GM12878 (cell line): ENCODE results near the gene NDOR1. TPM values are rescaled to one million over a fixed set of nuclear protein-coding genes. Genes with fewer than 3 reads are reported as not detected.

ENCODE experiments used
- BCL3 ChIP-seq: IDR thresholded peaks from 2 replicates; pipeline ENCODE4 v1.6.1; 2011; ENCODE audit warnings: borderline replicate concordance, low read depth, mild to moderate bottlenecking, moderate library complexity, low read length; ENCODE audit not compliant: insufficient read depth, poor library complexity, severe bottlenecking
- CEBPZ ChIP-seq: fragments of 150-350 bp; IDR thresholded peaks from 2 replicates; pipeline ENCODE4 v1.6.1; 2016; ENCODE audit warnings: low read depth, low read length
- CHD2 ChIP-seq: IDR thresholded peaks from 2 replicates; pipeline ENCODE4 v1.6.1; 2011; ENCODE audit warnings: low read depth, low read length, improper control_type of control experiment, borderline replicate concordance
- CUX1 ChIP-seq: IDR thresholded peaks from 2 replicates; pipeline ENCODE4 v1.6.1; 2012; ENCODE audit warnings: improper control_type of control experiment, low read depth, low read length; ENCODE audit not compliant: insufficient replicate concordance
- EED ChIP-seq: sonication (generic); IDR thresholded peaks from 2 replicates; pipeline ENCODE4 v1.6.1; 2016; ENCODE audit warnings: antibody characterized with exemption, low read depth
- NFYB ChIP-seq: IDR thresholded peaks from 2 replicates; pipeline ENCODE4 v1.6.1; 2011; ENCODE audit warnings: low read depth, mild to moderate bottlenecking, low read length, improper control_type of control experiment, moderate library complexity; ENCODE audit not compliant: insufficient read depth
- RAD21 ChIP-seq: IDR thresholded peaks from 2 replicates; pipeline ENCODE4 v1.6.1; 2011; ENCODE audit warnings: mild to moderate bottlenecking, low read depth, low read length, moderate library complexity; ENCODE audit not compliant: insufficient read depth
- RFX5 ChIP-seq: IDR thresholded peaks from 2 replicates; pipeline ENCODE4 v1.6.1; 2011; ENCODE audit warnings: low read depth, low read length, improper control_type of control experiment
- SIX5 ChIP-seq: IDR thresholded peaks from 2 replicates; pipeline ENCODE4 v1.6.1; 2011; ENCODE audit warnings: mild to moderate bottlenecking, low read depth, low read length, moderate library complexity; ENCODE audit not compliant: severe bottlenecking
- SP1 ChIP-seq: IDR thresholded peaks from one replicate; pipeline ENCODE4 v1.6.1; 2011; ENCODE audit warnings: low read depth, low read length
- SPI1 ChIP-seq: IDR thresholded peaks from 2 replicates; pipeline ENCODE4 v1.6.1; 2011; ENCODE audit warnings: low read depth, mild to moderate bottlenecking, low read length, moderate library complexity, borderline replicate concordance; ENCODE audit not compliant: insufficient read depth
- USF2 ChIP-seq: IDR thresholded peaks from 2 replicates; pipeline ENCODE4 v1.6.1; 2011; ENCODE audit warnings: low read depth, low read length, improper control_type of control experiment, borderline replicate concordance
- ZNF24 ChIP-seq: fragments of 450-650 bp; IDR thresholded peaks from 2 replicates; pipeline ENCODE4 v1.6.1; 2017; ENCODE audit warnings: antibody characterized with exemption, mild to moderate bottlenecking
- polyA plus RNA-seq, 11 experiments: library from polyadenylated mRNA; depleted of rRNA in 4 of 11; unstranded in 6 of 11; stranded (reverse) in 5 of 11; fragments of >200 nt; fragmentation: Nextera tagmentation in 4 of 11; fragmentation: Illumina TruSeq in 1 of 11; extraction: Ambion mirVana in 4 of 11; extraction: Trizol in 1 of 11; gene quantifications; 1 replicate in 1 of 11; 2 replicates in 10 of 11; pipeline versions ENCODE4 v1.2.1 to v1.2.3, GENCODE V29; 2011 to 2016; ENCODE audit warnings: inconsistent platforms in 2 of 11, missing spikeins in 2 of 11, low read depth in 1 of 11
- total RNA-seq, 4 experiments: library from RNA; depleted of rRNA in 3 of 4; stranded (reverse); fragments of >200 nt in 3 of 4; fragmentation: Illumina TruSeq in 1 of 4; extraction: Trizol in 1 of 4; gene quantifications; 2 replicates each; pipeline versions ENCODE4 v1.2.1 to v1.2.3, GENCODE V29; 2013 to 2021

Gene NDOR1
- total and polyA plus RNA-seq, 10 of the 15 experiments (the other 5 are each of a cell fraction or from before 2014, with no cell fraction given) = 0.04 to 32.9 (median 11.1) TPM

- TF ChIP-seq CUX1 (no peak), RAD21 (no peak), ZNF24 (no peak), SIX5 (no peak), USF2 (peak; percentile 38; the same call in 1 of the 2 replicates), CHD2 (peak; percentile 95), SPI1 (peak; percentile 60; the same call in 1 of the 2 replicates), RFX5 (0 out of 2 replicates have a peak, but pooled peaks have one; percentile 68), NFYB (peak; percentile 98), SP1 (peak; percentile 98), CEBPZ (peak; percentile 79), BCL3 (no peak), EED (no peak)
Observed at GRCh38 chr9:137200311-137201204, 4.9 kb upstream of the NDOR1 start, which contains the start of gene TPRN (continued).
